Renal pelvis (tissue), 4 donors: ENCODE results near the gene INKA1. TPM values are rescaled to one million over a fixed set of nuclear protein-coding genes. Genes with fewer than 3 reads are reported as not detected.
"Not testable (repeated sequence)": the region's sequence is repeated elsewhere in the genome, so short reads cannot be mapped to it uniquely, and the experiment has no call there.

Source experiments
- DNase-seq: peaks from one replicate; pipeline ENCODE4 v3.0.0-alpha.2; 2013
- polyA plus RNA-seq, 3 donors: library from polyadenylated mRNA; unstranded; fragments of 120-200 nt; gene quantifications; one replicate each; pipeline ENCODE4 v1.2.1, GENCODE V29; 2013; ENCODE audit not compliant: insufficient read length in 3 of 3

The INKA1 gene
- polyA plus RNA-seq, 3 donors = 9.9 to 17.2 (median 12.7) TPM

DNA sequence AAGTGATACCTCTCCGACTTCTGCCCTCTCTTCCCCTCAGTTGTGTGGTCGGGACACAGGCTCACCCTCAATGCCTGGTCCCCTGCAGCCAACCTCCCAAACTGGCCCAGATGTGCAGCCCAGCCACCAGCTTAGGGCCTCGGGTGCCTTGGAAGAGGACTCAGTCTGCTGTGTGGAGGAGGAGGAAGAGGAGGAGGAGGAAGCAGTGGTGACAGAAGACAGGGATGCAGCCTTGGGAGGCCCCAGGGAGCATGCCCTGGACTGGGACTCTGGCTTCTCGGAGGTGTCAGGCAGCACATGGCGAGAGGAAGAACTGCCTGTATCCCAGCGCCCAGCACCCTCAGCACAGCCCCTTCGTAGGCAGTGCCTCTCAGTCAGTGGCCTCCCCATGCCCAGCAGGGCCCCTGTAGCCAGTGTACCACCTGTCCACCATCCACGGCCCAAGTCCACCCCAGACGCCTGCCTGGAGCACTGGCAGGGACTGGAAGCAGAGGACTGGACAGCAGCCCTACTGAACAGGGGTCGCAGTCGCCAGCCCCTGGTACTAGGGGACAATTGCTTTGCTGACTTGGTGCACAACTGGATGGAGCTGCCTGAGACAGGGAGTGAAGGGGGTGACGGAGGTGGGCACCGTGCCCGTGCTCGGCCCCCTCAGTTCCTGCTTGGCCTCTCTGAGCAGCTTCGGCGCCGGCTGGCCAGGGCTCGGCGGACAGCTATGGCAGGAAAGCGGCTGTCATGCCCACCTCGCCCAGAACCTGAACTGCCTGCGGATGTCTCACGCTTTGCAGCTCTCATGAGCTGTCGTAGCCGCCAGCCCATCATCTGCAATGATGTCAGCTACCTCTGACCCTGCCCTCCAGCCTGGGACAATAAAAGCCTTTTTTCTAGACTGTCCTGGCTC, 1.3 kb downstream of the INKA1 start:
- DNase-seq = no peak

GRCh38 chr3:49805367-49805782, 2.3 kb downstream of the INKA1 start:
- peak; percentile 84 for DNase-seq

DNA sequence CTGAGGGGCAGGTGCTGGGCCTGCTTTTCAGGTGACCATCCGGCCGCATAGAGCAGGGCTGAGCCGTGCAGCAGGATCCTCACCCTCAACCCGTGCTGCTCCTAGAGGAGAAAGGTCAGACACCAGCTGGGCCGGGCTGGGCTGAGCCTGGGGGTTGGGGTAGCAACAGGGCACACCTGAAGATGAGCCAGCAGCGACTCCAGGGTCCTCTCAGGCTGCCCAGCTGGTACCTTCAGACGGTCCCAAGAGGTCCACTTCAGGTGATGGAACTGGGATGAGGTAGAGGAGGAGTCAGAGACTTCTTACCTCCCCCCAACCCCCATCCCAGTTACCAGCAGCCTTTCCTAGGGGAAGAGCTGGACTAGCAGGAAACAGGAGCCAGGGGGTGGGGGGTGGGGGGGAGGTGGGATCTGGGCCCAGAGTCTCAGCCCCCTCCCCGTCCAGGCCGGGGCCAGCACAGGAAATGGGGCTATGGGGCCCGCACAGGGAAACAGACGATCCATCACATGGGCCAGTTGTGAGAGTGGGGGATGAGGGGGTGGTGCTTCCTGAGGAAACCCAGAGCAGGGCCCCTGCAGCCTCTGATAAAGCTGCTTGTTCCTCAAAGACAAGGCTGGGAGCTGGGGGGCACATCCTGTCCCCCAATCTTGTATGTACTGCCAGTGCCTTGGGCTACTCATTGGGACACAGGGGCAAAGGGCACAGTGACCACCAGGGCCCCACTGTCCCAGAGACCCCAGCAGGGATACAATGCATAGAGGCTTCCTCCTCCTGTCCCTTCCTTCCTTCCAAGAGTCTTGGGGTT, 3.0 kb downstream of the INKA1 start:
- peak; percentile 88 for DNase-seq

DNA sequence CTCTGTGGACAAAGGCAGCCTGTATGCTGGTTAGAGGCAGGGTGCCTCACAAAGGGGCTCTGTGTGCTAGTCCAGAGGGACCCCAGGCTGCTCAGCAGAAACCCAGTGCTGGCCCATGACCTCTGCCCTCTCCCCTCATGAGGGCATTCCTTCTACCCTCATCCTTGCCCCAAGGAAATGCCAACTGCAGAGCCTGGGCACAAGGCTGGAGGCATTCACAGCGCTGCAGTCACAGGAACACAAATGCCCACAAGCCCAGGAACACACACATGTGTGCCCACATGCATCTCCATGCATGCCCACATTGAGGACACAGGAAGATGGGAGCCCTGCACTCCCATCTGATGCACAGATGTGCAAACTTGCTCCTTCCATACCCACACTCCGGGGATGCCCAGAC, 3.8 kb downstream of the INKA1 start:
- no peak for DNase-seq

- peak; percentile 71 for DNase-seq
Observed at GRCh38 chr3:49807431-49808114, 4.5 kb downstream of the INKA1 start.

DNA sequence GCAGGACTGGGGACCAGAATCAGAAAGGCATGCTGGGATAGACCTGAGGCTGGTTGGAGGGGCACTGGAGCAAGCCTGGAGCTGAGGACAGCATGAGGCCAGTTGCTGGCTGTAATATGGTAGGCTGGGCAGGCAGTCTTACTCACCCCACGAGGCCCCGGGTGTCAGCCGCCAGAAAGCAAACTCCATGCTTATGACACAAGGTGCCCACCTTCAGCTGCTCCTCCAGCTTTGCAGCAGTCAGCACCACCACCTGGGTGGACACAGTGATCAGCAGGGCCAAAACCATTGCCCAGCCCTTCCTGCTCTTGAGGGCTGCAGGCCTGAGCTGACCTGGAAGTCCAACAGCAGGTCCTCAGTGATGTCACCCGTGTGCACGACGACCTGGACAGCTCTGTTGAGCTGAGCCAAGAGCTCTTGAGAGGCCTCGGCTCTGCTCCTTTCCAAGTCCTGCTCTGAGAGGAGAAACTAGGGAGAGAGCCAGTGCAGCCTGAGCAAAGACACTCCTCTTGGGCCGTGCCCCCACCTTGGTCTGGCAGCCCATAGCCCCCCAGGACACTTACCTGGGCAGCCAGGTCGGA, 9.9 kb downstream of the INKA1 start:
- DNase-seq = no peak

GRCh38 chr3:49813497-49814174, 10.6 kb downstream of the INKA1 start, which contains the start of gene UBA7:
Gene UBA7 (minus strand): TSS chr3:49813953. CDS start chr3:49813787, 166 bp downstream.
- DNase-seq = peak; percentile 50

- not testable (repeated sequence) for DNase-seq
Observed at GRCh38 chr3:49823131-49823530, 20.1 kb downstream of the INKA1 start.

- DNase-seq = no peak
Observed at GRCh38 chr3:49826016-49826415, 23.0 kb downstream of the INKA1 start.

DNA sequence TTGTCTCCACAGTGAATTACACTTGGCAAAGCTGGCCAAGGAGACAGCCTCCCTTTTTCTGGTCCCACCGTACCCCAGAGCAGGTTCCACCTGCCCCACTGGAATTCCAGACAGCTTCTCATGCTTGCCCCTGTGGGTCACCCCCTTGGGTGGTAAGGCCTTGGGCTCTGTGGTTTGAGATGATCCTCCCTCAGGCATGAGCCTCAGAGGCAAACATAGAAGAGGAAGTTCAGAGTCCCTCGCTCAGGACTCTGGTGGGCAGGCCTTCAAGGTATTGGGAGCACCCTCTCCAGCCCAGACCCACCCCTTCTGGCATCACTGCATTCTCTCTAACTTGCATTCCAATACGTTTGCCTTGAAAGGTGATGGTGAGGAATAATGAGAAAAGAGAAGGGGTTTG, 28.3 kb downstream of the INKA1 start:
- no peak for DNase-seq

GRCh38 chr3:49839193-49839809, 36.2 kb downstream of the INKA1 start:
- DNase-seq = peak; percentile 75

GRCh38 chr3:49840388-49840787, 37.3 kb downstream of the INKA1 start:
- no peak for DNase-seq

- no peak for DNase-seq
Observed at GRCh38 chr3:49841126-49841696, 38.1 kb downstream of the INKA1 start.

GRCh38 chr3:49841806-49842205, 38.7 kb downstream of the INKA1 start:
- DNase-seq = no peak

GRCh38 chr3:49842843-49843517, 39.9 kb downstream of the INKA1 start:
- no peak for DNase-seq

- no peak for DNase-seq
Observed at GRCh38 chr3:49844464-49845183, 41.6 kb downstream of the INKA1 start.

- no peak for DNase-seq
Observed at GRCh38 chr3:49845694-49846093, 42.6 kb downstream of the INKA1 start.
